IMR-90 (cell line): ENCODE results near the gene ZNF827. TPM values are rescaled to one million over a fixed set of nuclear protein-coding genes. Genes with fewer than 3 reads are reported as not detected.

Experiments used
- ATAC-seq: fragments of 200-7000 bp; cut with Tn5 transposase; 2 replicates; pipeline ENCODE4 v1.9.1; 2020; ENCODE audit warnings: low read depth, mild to moderate bottlenecking, moderate library complexity
- BruUV-seq: library from RNA; stranded (reverse); fragments of 400-500 nt; replicated peaks from 2 replicates; lab custom pipeline; 2021; lab: Mats Ljungman, UMichigan
- CTCF ChIA-PET: fragments of 300-600 bp; formaldehyde crosslinking; extraction: SDS; loops from one replicate; lab custom pipeline; 2021; ENCODE audit warnings: antibody characterized with exemption; lab: Yijun Ruan, JAX
- POLR2A ChIA-PET: fragments of 300-600 bp; sonication (Branson Sonifier 250); formaldehyde crosslinking; loops from one replicate; lab custom pipeline; 2022; ENCODE audit warnings: antibody characterized with exemption; ENCODE audit not compliant: unreplicated experiment; lab: Charles Lee
- DNase-seq: peaks from one replicate; pipeline ENCODE4 v3.0.0; 2013
- H2AFZ ChIP-seq: replicated peaks from 2 replicates; pipeline ENCODE3; 2013; ENCODE audit warnings: low read length, mild to moderate bottlenecking; ENCODE audit not compliant: poor library complexity
- H2AK5ac ChIP-seq: 2 replicates; pipeline ENCODE4 v1.6.1; 2013; ENCODE audit warnings: low read depth, low read length, inconsistent platforms
- H2AK9ac ChIP-seq: replicated peaks from 2 replicates; pipeline ENCODE3; 2013; ENCODE audit warnings: mild to moderate bottlenecking, low read depth, low read length, moderate library complexity; ENCODE audit not compliant: poor library complexity
- H2BK120ac ChIP-seq: 2 replicates; pipeline ENCODE4 v1.6.1; 2013; ENCODE audit warnings: low read depth, low read length, inconsistent platforms
- H2BK15ac ChIP-seq: 3 replicates; pipeline ENCODE4 v1.6.1; 2013; ENCODE audit warnings: low read depth, low read length, inconsistent platforms
- H2BK20ac ChIP-seq: 2 replicates; pipeline ENCODE4 v1.6.1; 2013; ENCODE audit warnings: low read depth, mild to moderate bottlenecking, inconsistent platforms, low read length, moderate library complexity
- H2BK5ac ChIP-seq: 2 replicates; pipeline ENCODE4 v1.6.1; 2013; ENCODE audit warnings: mild to moderate bottlenecking, low read depth, low read length, inconsistent platforms; ENCODE audit not compliant: poor library complexity, severe bottlenecking
- H3K14ac ChIP-seq: replicated peaks from 2 replicates; pipeline ENCODE4 v1.6.1; 2013; ENCODE audit warnings: low read depth, low read length, inconsistent platforms
- H3K18ac ChIP-seq: 2 replicates; pipeline ENCODE4 v1.6.1; 2013; ENCODE audit warnings: low read depth, low read length, control low read depth
- H3K23ac ChIP-seq: 2 replicates; pipeline ENCODE4 v1.6.1; 2013; ENCODE audit warnings: low read depth, low read length, inconsistent platforms
- H3K27ac ChIP-seq: 2 replicates; pipeline ENCODE4 v1.5.1; 2013; ENCODE audit warnings: mild to moderate bottlenecking, control low read depth, low read length; ENCODE audit not compliant: insufficient read depth
- H3K27me3 ChIP-seq: 2 replicates; pipeline ENCODE4 v1.6.1; 2013; ENCODE audit warnings: low read length; ENCODE audit not compliant: control insufficient read depth, insufficient read depth
- H3K36me3 ChIP-seq: 2 replicates; pipeline ENCODE4 v1.6.1; 2013; ENCODE audit warnings: low read length, mixed read lengths; ENCODE audit not compliant: control insufficient read depth, insufficient read depth
- H3K4ac ChIP-seq: 2 replicates; pipeline ENCODE4 v1.6.1; 2013; ENCODE audit warnings: low read depth, low read length, inconsistent platforms
- H3K4me1 ChIP-seq: 2 replicates; pipeline ENCODE4 v1.6.1; 2013; ENCODE audit warnings: low read length, mixed read lengths; ENCODE audit not compliant: control insufficient read depth, insufficient read depth
- H3K4me2 ChIP-seq: 2 replicates; pipeline ENCODE4 v1.6.1; 2013; ENCODE audit warnings: low read depth, mild to moderate bottlenecking, control low read depth, low read length, moderate library complexity
- H3K4me3 ChIP-seq: 2 replicates; pipeline ENCODE4 v1.5.1; 2013; ENCODE audit warnings: low read depth, mild to moderate bottlenecking, control low read depth, low read length, moderate library complexity; ENCODE audit not compliant: insufficient read depth
- H3K56ac ChIP-seq: 2 replicates; pipeline ENCODE4 v1.6.1; 2013; ENCODE audit warnings: low read length, inconsistent platforms; ENCODE audit not compliant: insufficient read depth; ENCODE audit errors: extremely low read depth
- H3K79me1 ChIP-seq, 2 experiments: 2 replicates each; pipeline ENCODE4 v1.6.1; 2013; ENCODE audit warnings: low read length in 2 of 2, inconsistent platforms in 1 of 2, low read depth in 1 of 2
- H3K9ac ChIP-seq: 2 replicates; pipeline ENCODE4 v1.6.1; 2013; ENCODE audit warnings: low read depth, low read length, control low read depth
- H3K9me1 ChIP-seq: 2 replicates; pipeline ENCODE4 v1.6.1; 2013; ENCODE audit warnings: low read length, inconsistent platforms; ENCODE audit not compliant: insufficient read depth
- H3K9me3 ChIP-seq: 2 replicates; pipeline ENCODE4 v1.6.1; 2013; ENCODE audit warnings: low read length; ENCODE audit not compliant: control insufficient read depth, insufficient read depth
- H4K20me1 ChIP-seq: 2 replicates; pipeline ENCODE4 v1.6.1; 2013; ENCODE audit warnings: low read length, inconsistent platforms; ENCODE audit not compliant: insufficient read depth
- H4K5ac ChIP-seq: 2 replicates; pipeline ENCODE4 v1.6.1; 2013; ENCODE audit warnings: mild to moderate bottlenecking, low read depth, low read length, control low read depth
- H4K8ac ChIP-seq, 2 experiments: 2 replicates each; pipeline ENCODE4 v1.6.1; 2013; ENCODE audit warnings: low read depth in 2 of 2, low read length in 2 of 2, control low read depth in 1 of 2, inconsistent platforms in 1 of 2
- H4K91ac ChIP-seq: 2 replicates; pipeline ENCODE4 v1.6.1; 2013; ENCODE audit warnings: low read depth, low read length, inconsistent platforms; ENCODE audit not compliant: insufficient read depth
- BHLHE40 ChIP-seq: fragments of 150-350 bp; IDR thresholded peaks from 2 replicates; pipeline ENCODE4 v1.6.1; 2016; ENCODE audit warnings: mild to moderate bottlenecking, low read depth, low read length
- CEBPB ChIP-seq: IDR thresholded peaks from 2 replicates; pipeline ENCODE4 v1.6.1; 2012; ENCODE audit warnings: low read depth, low read length, improper control_type of control experiment
- CHD1 ChIP-seq: IDR thresholded peaks from 2 replicates; pipeline ENCODE4 v1.6.1; 2012; ENCODE audit warnings: low read depth, low read length, improper control_type of control experiment
- ELK1 ChIP-seq: fragments of 150-350 bp; IDR thresholded peaks from 2 replicates; pipeline ENCODE4 v1.6.1; 2016; ENCODE audit warnings: low read depth, mild to moderate bottlenecking, low read length, moderate library complexity, borderline replicate concordance
- FOS ChIP-seq: fragments of 150-350 bp; IDR thresholded peaks from 2 replicates; pipeline ENCODE4 v1.6.1; 2016; ENCODE audit warnings: low read depth, low read length
- MAFK ChIP-seq: IDR thresholded peaks from 2 replicates; pipeline ENCODE4 v1.6.1; 2012; ENCODE audit warnings: low read depth, low read length, improper control_type of control experiment
- MAZ ChIP-seq: IDR thresholded peaks from 2 replicates; pipeline ENCODE4 v1.6.1; 2012; ENCODE audit warnings: low read depth, mild to moderate bottlenecking, low read length, improper control_type of control experiment, moderate library complexity, borderline replicate concordance
- MXI1 ChIP-seq: IDR thresholded peaks from 2 replicates; pipeline ENCODE4 v1.6.1; 2012; ENCODE audit warnings: low read depth, mild to moderate bottlenecking, low read length, moderate library complexity, borderline replicate concordance
- NFE2L2 ChIP-seq: fragments of 150-350 bp; IDR thresholded peaks from 2 replicates; pipeline ENCODE4 v1.6.1; 2016; ENCODE audit warnings: low read depth, mild to moderate bottlenecking, low read length
- POLR2A ChIP-seq: IDR thresholded peaks from 2 replicates; pipeline ENCODE4 v1.6.1; 2012; ENCODE audit warnings: mild to moderate bottlenecking, low read depth, low read length
- RCOR1 ChIP-seq: IDR thresholded peaks from 2 replicates; pipeline ENCODE4 v1.6.1; 2012; ENCODE audit warnings: mild to moderate bottlenecking, low read length, improper control_type of control experiment; ENCODE audit not compliant: insufficient replicate concordance
- RFX5 ChIP-seq: IDR thresholded peaks from 2 replicates; pipeline ENCODE4 v1.8.0; 2012; ENCODE audit warnings: low read depth, mild to moderate bottlenecking, low read length, moderate library complexity
- SMC3 ChIP-seq: fragments of 150-350 bp; IDR thresholded peaks from 2 replicates; pipeline ENCODE4 v1.6.1; 2016; ENCODE audit warnings: low read depth, mild to moderate bottlenecking, antibody characterized with exemption, low read length, moderate library complexity
- WGBS, 2 experiments: methylation state at CpG; one replicate each; pipeline versions ENCODE4 v1.1.5 to v1.1.7; 2013; ENCODE audit warnings: missing lambda C conversion rate in 2 of 2; ENCODE audit not compliant: insufficient read length in 1 of 2; ENCODE audit errors: extremely low coverage in 2 of 2; 5-methylcytosine and 5-hydroxymethylcytosine counted together
- dilution Hi-C: fragments of 300-500 bp; cut with HindIII; formaldehyde crosslinking; loops from one replicate; pipeline ENCODE4 v1.14.3; 2018; ENCODE audit warnings: low sequenced_read_pairs; ENCODE audit not compliant: unreplicated experiment
- in situ Hi-C: fragments of 300-500 bp; cut with MboI; formaldehyde crosslinking; loops from 3 replicates; pipeline ENCODE4 v1.14.3; 2019; ENCODE audit warnings: low sequenced_read_pairs, inconsistent platforms, mixed read lengths
- intact Hi-C: fragments of 100-400 bp; cut with micrococcal nuclease; formaldehyde crosslinking; loops from 2 replicates; pipeline ENCODE4 v1.10.0; 2022
- polyA plus RNA-seq, 3 experiments: library from polyadenylated mRNA; depleted of rRNA; stranded (reverse); fragments of >200 nt; gene quantifications; 2 replicates each; pipeline ENCODE4 v1.2.3, GENCODE V29; 2012; ENCODE audit warnings: low replicate concordance in 1 of 3
- total RNA-seq: library from RNA; depleted of rRNA; stranded (reverse); fragments of >200 nt; gene quantifications from 2 replicates; pipeline ENCODE4 v1.2.3, GENCODE V29; 2012
- TF ChIP-seq, protein P1 (sequence below): conservative IDR thresholded peaks from 2 replicates; pipeline ENCODE4 v1.5.1; 2012; ENCODE audit warnings: mild to moderate bottlenecking, low read depth, low read length, improper control_type of control experiment

ZNF827 gene
- total and polyA plus RNA-seq, 2 of the 4 experiments (the other 2 are of a cell fraction), result 6.6 to 31.7 TPM

- Histone ChIP-seq H3K79me1 (peaks cover 0 to 6% of the 10 kb centered on the region in 2 experiments; a peak in 2 of 4 replicates), H4K91ac (peak overlapping the region; percentile 99), H2AK5ac (peak overlapping the region; percentile 75; the same call in 1 of the 2 replicates), H3K36me3 (no peaks in the 10 kb centered on the region), H3K27ac (peak overlapping the region; percentile 92), H3K9me1 (peaks cover 19% of the 10 kb centered on the region), H3K4ac (peak overlapping the region; percentile 99), H2BK5ac (peak overlapping the region; percentile 100), H2AK9ac (peak overlapping the region; percentile 98), H2BK120ac (peak overlapping the region; percentile 98), H3K27me3 (no peaks in the 10 kb centered on the region), H3K4me3 (peak overlapping the region; percentile 57), H3K9ac (peak overlapping the region; percentile 80), H2AFZ (peak overlapping the region; percentile 94), H3K4me1 (peaks cover 28% of the 10 kb centered on the region), H3K4me2 (peak overlapping the region; percentile 66), H4K20me1 (no peaks in the 10 kb centered on the region), H4K8ac (peak overlapping the region; percentile 93 to 98), H2BK15ac (peak overlapping the region; percentile 95; the same call in 2 of the 3 replicates), H3K14ac (peak overlapping the region; percentile 99), H4K5ac (peak overlapping the region; percentile 94), H3K9me3 (no peaks in the 10 kb centered on the region), H3K23ac (peak overlapping the region; percentile 99), H3K18ac (peak overlapping the region; percentile 98), H3K56ac (peak overlapping the region; percentile 97), H2BK20ac (peak overlapping the region; percentile 98)
- dilution Hi-C loops, result no loop called here
- DNase-seq (peak; percentile 89), ATAC-seq (peak; percentile 80)
- TSS peak; percentile 42 for BruUV-seq
- in situ Hi-C loops, result no loop called here
- ChIA-PET POLR2A (interaction anchor here (0.5 kb wide), 1 partner anchor 17 kb away, joined by 10 read pairs; no protein-coding TSS in a partner anchor), CTCF (no interaction called here)
- intact Hi-C loops, result loop anchor here (10.0 kb wide), 2 partner anchors 248 to 518 kb away; partner anchors contain the start of gene SMAD1
- 2% methylated on average over 17 of the region's 81 CpGs; no CpG with 5 or more reads in 1 of the 2 experiments for WGBS, 2 experiments
- TF ChIP-seq CEBPB, result no peak
- no peak for TF ChIP-seq CHD1
- TF ChIP-seq SMC3, result no peak
- no peak for TF ChIP-seq RFX5
- TF ChIP-seq RCOR1, result peak; percentile 21
- TF ChIP-seq, protein P1, sequence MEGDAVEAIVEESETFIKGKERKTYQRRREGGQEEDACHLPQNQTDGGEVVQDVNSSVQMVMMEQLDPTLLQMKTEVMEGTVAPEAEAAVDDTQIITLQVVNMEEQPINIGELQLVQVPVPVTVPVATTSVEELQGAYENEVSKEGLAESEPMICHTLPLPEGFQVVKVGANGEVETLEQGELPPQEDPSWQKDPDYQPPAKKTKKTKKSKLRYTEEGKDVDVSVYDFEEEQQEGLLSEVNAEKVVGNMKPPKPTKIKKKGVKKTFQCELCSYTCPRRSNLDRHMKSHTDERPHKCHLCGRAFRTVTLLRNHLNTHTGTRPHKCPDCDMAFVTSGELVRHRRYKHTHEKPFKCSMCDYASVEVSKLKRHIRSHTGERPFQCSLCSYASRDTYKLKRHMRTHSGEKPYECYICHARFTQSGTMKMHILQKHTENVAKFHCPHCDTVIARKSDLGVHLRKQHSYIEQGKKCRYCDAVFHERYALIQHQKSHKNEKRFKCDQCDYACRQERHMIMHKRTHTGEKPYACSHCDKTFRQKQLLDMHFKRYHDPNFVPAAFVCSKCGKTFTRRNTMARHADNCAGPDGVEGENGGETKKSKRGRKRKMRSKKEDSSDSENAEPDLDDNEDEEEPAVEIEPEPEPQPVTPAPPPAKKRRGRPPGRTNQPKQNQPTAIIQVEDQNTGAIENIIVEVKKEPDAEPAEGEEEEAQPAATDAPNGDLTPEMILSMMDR, result no peak
- no peak for TF ChIP-seq FOS
- peak; percentile 75 for TF ChIP-seq MAZ
- TF ChIP-seq MXI1, result 0 out of 2 replicates have a peak, but pooled peaks have one; percentile 45
- TF ChIP-seq ELK1, result no peak
- TF ChIP-seq POLR2A, result peak; percentile 75
- TF ChIP-seq BHLHE40, result no peak; the same call in 1 of the 2 replicates
- TF ChIP-seq MAFK, result no peak
- no peak for TF ChIP-seq NFE2L2
These were observed 205.4 kb downstream of the ZNF827 start for GRCh38 chr4:145732895-145733880.
